ENCODE results near the gene P2RX3.

P2RX3 gene

DNA sequence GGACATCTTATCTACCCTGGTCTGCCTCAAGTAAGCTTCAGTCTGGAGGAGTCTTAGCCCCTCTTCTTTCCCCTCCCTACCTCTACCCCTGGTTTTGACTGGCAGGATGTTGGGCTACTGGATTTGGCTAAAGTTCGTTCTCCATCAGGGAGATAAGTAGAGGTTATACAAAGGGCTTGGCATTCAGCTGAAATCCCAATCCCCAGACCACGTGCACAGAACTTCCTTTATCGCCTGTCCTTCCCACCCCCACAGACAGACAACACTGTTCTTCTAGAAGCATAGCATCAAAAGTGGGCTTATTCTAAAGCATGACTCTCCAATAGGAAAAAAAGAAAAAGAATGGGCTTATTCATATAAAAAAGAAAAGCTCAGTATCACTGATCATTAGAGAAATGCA, 35.0 kb downstream of the P2RX3 start:
- TF ChIP-seq, protein P1, sequence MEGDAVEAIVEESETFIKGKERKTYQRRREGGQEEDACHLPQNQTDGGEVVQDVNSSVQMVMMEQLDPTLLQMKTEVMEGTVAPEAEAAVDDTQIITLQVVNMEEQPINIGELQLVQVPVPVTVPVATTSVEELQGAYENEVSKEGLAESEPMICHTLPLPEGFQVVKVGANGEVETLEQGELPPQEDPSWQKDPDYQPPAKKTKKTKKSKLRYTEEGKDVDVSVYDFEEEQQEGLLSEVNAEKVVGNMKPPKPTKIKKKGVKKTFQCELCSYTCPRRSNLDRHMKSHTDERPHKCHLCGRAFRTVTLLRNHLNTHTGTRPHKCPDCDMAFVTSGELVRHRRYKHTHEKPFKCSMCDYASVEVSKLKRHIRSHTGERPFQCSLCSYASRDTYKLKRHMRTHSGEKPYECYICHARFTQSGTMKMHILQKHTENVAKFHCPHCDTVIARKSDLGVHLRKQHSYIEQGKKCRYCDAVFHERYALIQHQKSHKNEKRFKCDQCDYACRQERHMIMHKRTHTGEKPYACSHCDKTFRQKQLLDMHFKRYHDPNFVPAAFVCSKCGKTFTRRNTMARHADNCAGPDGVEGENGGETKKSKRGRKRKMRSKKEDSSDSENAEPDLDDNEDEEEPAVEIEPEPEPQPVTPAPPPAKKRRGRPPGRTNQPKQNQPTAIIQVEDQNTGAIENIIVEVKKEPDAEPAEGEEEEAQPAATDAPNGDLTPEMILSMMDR (IDR thresholded peaks at IDR 0.05), result no peak
- Histone ChIP-seq H3K36me3 (no peaks in the 10 kb centered on the region), H3K4me3 (ENCODE audit: low read depth in 1 of 2, low read length in 1 of 2) (no peak overlapping the region)

GRCh38 chr11:57374966-57375365, 36.8 kb downstream of the P2RX3 start:
- Histone ChIP-seq H3K27me3 (peaks cover 24% of the 10 kb centered on the region), H3K9me3 (no peaks in the 10 kb centered on the region), H3K36me3 (no peaks in the 10 kb centered on the region), H3K27ac (no peak overlapping the region), H3K4me1 (ENCODE audit: control insufficient read depth in 1 of 2, insufficient read depth in 1 of 2, low read depth in 1 of 2, low read length in 1 of 2) (no peaks in the 10 kb centered on the region), H3K4me3 (ENCODE audit: low read depth in 1 of 2, low read length in 1 of 2) (no peak overlapping the region)
- TF ChIP-seq, protein P1 (IDR thresholded peaks at IDR 0.05), result no peak

More for the DNA sequence above, 35.0 kb downstream of the P2RX3 start:
- Histone ChIP-seq H3K9me3 (no peaks in the 10 kb centered on the region), H3K27ac (no peak overlapping the region), H3K4me1 (ENCODE audit: control insufficient read depth in 1 of 2, insufficient read depth in 1 of 2, low read depth in 1 of 2, low read length in 1 of 2) (peaks cover 0 to 8% of the 10 kb centered on the region in 2 experiments), H3K27me3 (peaks cover 18% of the 10 kb centered on the region)

GRCh38 chr11:57375490-57375889, 37.3 kb downstream of the P2RX3 start:
- TF ChIP-seq, protein P1 (IDR thresholded peaks at IDR 0.05), result no peak

GRCh38 chr11:57376095-57377090, 38.2 kb downstream of the P2RX3 start:
- Histone ChIP-seq H3K9me3 (no peaks in the 10 kb centered on the region), H3K4me1 (ENCODE audit: control insufficient read depth in 1 of 2, insufficient read depth in 1 of 2, low read depth in 1 of 2, low read length in 1 of 2) (no peaks in the 10 kb centered on the region), H3K4me3 (ENCODE audit: low read depth in 1 of 2, low read length in 1 of 2) (no peak overlapping the region), H3K36me3 (no peaks in the 10 kb centered on the region), H3K27me3 (peaks cover 24% of the 10 kb centered on the region), H3K27ac (no peak overlapping the region)
- TF ChIP-seq, protein P1 (IDR thresholded peaks at IDR 0.05), result no peak

More at GRCh38 chr11:57375490-57375889, 37.3 kb downstream of the P2RX3 start:
- H3K36me3 ChIP-seq, result no peaks in the 10 kb centered on the region
- H3K27ac ChIP-seq, result no peak overlapping the region
- no peak overlapping the region for H3K4me3 ChIP-seq (ENCODE audit: low read depth in 1 of 2, low read length in 1 of 2)
- no peaks in the 10 kb centered on the region for H3K4me1 ChIP-seq (ENCODE audit: control insufficient read depth in 1 of 2, insufficient read depth in 1 of 2, low read depth in 1 of 2, low read length in 1 of 2)
- H3K27me3 ChIP-seq, result peaks cover 24% of the 10 kb centered on the region
- H3K9me3 ChIP-seq, result no peaks in the 10 kb centered on the region

DNA sequence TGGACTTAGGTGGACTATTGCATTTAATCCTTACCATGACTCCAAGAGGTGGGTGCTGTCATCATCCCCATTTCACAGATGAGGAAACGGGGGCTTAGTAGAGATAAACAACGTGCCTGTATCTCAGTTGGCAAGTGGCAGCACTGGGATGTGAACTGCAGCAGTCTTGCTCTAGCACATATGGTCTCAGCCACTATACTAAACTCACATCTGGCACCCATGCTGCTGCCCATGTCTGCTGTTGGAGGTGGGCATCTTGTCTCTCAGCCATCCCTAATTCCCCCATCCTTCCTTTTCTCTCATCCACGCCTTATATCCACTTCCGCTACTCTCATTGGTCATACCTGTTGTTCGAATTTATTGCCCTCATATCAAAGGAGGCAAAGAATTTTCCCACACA, 39.0 kb downstream of the P2RX3 start:
- TF ChIP-seq, protein P1 (IDR thresholded peaks at IDR 0.05), result no peak
- Histone ChIP-seq H3K27me3 (peaks cover 24% of the 10 kb centered on the region), H3K9me3 (no peaks in the 10 kb centered on the region), H3K27ac (no peak overlapping the region), H3K4me1 (ENCODE audit: control insufficient read depth in 1 of 2, insufficient read depth in 1 of 2, low read depth in 1 of 2, low read length in 1 of 2) (no peaks in the 10 kb centered on the region), H3K36me3 (no peaks in the 10 kb centered on the region), H3K4me3 (ENCODE audit: low read depth in 1 of 2, low read length in 1 of 2) (no peak overlapping the region)
